ENCODE data around the gene SCFD2. TPM values are rescaled to one million over a fixed set of nuclear protein-coding genes. Genes with fewer than 3 reads are reported as not detected.

SCFD2 gene
- total and polyA plus RNA-seq, 10 of the 15 experiments (the other 5 are each of a cell fraction or from before 2014, with no cell fraction given), result 4.8 to 37.6 (median 24.9) TPM

DNA sequence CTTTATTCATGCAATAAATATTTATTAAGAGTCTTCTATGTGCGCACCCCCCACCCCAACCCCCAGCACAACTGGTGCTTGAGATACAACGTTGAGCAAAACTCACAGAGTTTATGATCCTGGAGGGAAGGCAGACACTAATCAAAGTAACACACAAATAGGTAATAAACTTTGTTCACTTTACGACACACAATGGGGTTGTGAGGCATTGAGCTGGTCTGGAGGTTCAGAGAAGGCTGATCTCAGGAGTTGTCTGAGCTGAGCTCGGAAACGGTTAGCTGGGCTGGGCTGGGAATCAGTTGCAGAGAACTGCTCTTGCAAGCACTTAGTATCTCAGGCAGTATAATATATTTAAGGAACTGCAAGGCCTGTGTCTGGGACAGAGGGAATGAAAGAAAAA, 238.5 kb downstream of the SCFD2 start (continued):
- TF ChIP-seq, protein P1, sequence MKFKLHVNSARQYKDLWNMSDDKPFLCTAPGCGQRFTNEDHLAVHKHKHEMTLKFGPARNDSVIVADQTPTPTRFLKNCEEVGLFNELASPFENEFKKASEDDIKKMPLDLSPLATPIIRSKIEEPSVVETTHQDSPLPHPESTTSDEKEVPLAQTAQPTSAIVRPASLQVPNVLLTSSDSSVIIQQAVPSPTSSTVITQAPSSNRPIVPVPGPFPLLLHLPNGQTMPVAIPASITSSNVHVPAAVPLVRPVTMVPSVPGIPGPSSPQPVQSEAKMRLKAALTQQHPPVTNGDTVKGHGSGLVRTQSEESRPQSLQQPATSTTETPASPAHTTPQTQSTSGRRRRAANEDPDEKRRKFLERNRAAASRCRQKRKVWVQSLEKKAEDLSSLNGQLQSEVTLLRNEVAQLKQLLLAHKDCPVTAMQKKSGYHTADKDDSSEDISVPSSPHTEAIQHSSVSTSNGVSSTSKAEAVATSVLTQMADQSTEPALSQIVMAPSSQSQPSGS (IDR thresholded peaks at IDR 0.05; ENCODE audit: low read length), result no peak
- TF ChIP-seq PAX8 (IDR thresholded peaks at IDR 0.05), result no peak
- TF ChIP-seq, protein P2, sequence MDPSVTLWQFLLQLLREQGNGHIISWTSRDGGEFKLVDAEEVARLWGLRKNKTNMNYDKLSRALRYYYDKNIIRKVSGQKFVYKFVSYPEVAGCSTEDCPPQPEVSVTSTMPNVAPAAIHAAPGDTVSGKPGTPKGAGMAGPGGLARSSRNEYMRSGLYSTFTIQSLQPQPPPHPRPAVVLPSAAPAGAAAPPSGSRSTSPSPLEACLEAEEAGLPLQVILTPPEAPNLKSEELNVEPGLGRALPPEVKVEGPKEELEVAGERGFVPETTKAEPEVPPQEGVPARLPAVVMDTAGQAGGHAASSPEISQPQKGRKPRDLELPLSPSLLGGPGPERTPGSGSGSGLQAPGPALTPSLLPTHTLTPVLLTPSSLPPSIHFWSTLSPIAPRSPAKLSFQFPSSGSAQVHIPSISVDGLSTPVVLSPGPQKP (IDR thresholded peaks at IDR 0.05; ENCODE audit: low read depth, low read length), result no peak
- TF ChIP-seq, protein P3, sequence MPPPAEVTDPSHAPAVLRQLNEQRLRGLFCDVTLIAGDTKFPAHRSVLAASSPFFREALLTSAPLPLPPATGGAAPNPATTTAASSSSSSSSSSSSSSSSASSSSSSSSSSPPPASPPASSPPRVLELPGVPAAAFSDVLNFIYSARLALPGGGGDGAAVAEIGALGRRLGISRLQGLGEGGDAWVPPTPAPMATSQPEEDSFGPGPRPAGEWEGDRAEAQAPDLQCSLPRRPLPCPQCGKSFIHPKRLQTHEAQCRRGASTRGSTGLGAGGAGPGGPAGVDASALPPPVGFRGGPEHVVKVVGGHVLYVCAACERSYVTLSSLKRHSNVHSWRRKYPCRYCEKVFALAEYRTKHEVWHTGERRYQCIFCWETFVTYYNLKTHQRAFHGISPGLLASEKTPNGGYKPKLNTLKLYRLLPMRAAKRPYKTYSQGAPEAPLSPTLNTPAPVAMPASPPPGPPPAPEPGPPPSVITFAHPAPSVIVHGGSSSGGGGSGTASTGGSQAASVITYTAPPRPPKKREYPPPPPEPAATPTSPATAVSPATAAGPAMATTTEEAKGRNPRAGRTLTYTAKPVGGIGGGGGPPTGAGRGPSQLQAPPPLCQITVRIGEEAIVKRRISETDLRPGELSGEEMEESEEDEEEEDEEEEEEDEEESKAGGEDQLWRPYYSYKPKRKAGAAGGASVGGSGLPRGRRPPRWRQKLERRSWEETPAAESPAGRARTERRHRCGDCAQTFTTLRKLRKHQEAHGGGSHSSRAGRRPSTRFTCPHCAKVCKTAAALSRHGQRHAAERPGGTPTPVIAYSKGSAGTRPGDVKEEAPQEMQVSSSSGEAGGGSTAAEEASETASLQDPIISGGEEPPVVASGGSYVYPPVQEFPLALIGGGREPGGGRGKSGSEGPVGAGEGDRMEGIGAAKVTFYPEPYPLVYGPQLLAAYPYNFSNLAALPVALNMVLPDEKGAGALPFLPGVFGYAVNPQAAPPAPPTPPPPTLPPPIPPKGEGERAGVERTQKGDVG (CRISPR knock-in tag; IDR thresholded peaks at IDR 0.05), result no peak
- TF ChIP-seq, protein P4, sequence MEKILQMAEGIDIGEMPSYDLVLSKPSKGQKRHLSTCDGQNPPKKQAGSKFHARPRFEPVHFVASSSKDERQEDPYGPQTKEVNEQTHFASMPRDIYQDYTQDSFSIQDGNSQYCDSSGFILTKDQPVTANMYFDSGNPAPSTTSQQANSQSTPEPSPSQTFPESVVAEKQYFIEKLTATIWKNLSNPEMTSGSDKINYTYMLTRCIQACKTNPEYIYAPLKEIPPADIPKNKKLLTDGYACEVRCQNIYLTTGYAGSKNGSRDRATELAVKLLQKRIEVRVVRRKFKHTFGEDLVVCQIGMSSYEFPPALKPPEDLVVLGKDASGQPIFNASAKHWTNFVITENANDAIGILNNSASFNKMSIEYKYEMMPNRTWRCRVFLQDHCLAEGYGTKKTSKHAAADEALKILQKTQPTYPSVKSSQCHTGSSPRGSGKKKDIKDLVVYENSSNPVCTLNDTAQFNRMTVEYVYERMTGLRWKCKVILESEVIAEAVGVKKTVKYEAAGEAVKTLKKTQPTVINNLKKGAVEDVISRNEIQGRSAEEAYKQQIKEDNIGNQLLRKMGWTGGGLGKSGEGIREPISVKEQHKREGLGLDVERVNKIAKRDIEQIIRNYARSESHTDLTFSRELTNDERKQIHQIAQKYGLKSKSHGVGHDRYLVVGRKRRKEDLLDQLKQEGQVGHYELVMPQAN (conservative IDR thresholded peaks at IDR 0.05), result no peak
- no peak for TF ChIP-seq KLF5 (IDR thresholded peaks at IDR 0.05; ENCODE audit: partially characterized antibody)
